ENCODE measurements around the gene MRPL27.
"Not testable (repeated sequence)": the region's sequence is repeated elsewhere in the genome, so short reads cannot be mapped to it uniquely, and the experiment has no call there.

The MRPL27 gene

GRCh38 chr17:50338645-50339044 lies 34.3 kb downstream of the MRPL27 start:
- Histone ChIP-seq H3F3A (ENCODE audit: insufficient read depth, low read length) (no peaks in the 10 kb centered on the region), H3K9me3 (ENCODE audit: low read length) (peaks cover 10% of the 10 kb centered on the region; the same call in 1 of the 2 replicates), H3K79me2 (ENCODE audit: insufficient read depth, low read length) (no peaks in the 10 kb centered on the region), H3K27ac (ENCODE audit: low read depth, low read length, poor library complexity, severe bottlenecking) (no peak overlapping the region), H3K9me2 (ENCODE audit: low read depth, low read length) (no peaks in the 10 kb centered on the region), H3K9ac (ENCODE audit: low read length) (no peak overlapping the region), H3K36me3 (ENCODE audit: insufficient read depth, low read length) (no peaks in the 10 kb centered on the region), H4K20me1 (ENCODE audit: insufficient read depth, low read length) (no peaks in the 10 kb centered on the region), H2AFZ (ENCODE audit: low read length) (no peak overlapping the region), H3K4me1 (ENCODE audit: insufficient read depth, low read length, severe bottlenecking) (no peaks in the 10 kb centered on the region), H3K27me3 (ENCODE audit: insufficient read depth, low read length) (peaks cover 3% of the 10 kb centered on the region; the same call in 1 of the 2 replicates), H3K4me3 (ENCODE audit: low read depth, low read length, poor library complexity, severe bottlenecking) (no peak overlapping the region), H3K4me2 (ENCODE audit: low read length) (no peak overlapping the region)
- TF ChIP-seq EZH2 (IDR thresholded peaks at IDR 0.05; ENCODE audit: borderline replicate concordance, low read length): no peak
- TF ChIP-seq CTCF (IDR thresholded peaks at IDR 0.05; ENCODE audit: low read length): no peak

DNA sequence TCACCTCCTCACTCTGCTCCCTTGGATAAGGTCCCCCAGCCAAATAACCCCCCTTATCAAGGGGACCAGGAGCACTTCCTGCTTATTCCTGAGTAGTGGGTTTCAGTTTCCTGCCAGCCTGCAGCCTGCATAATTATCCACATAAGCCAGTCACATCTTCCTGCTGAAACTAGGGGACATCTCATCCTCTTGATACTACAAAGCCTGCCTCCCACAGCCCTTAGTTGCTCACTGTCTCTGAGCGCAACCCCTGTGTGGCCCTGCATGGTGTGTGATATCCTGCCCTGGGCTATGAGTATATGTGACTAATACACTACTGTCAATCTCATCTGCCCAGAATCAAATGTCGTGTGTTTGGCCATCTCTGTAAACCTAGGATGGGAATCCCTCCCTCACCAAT lies 35.0 kb downstream of the MRPL27 start:
- peaks cover 10% of the 10 kb centered on the region; the same call in 1 of the 2 replicates for H3K9me3 ChIP-seq (ENCODE audit: low read length)
- H3K36me3 ChIP-seq (ENCODE audit: insufficient read depth, low read length): no peaks in the 10 kb centered on the region
- no peak overlapping the region for H3K4me3 ChIP-seq (ENCODE audit: low read depth, low read length, poor library complexity, severe bottlenecking)
- no peaks in the 10 kb centered on the region for H3K4me1 ChIP-seq (ENCODE audit: insufficient read depth, low read length, severe bottlenecking)
- H3K27ac ChIP-seq (ENCODE audit: low read depth, low read length, poor library complexity, severe bottlenecking): no peak overlapping the region
- TF ChIP-seq EZH2 (IDR thresholded peaks at IDR 0.05; ENCODE audit: borderline replicate concordance, low read length) (no peak), CTCF (IDR thresholded peaks at IDR 0.05; ENCODE audit: low read length) (no peak)
- no peak overlapping the region for H2AFZ ChIP-seq (ENCODE audit: low read length)
- no peak overlapping the region for H3K4me2 ChIP-seq (ENCODE audit: low read length)
- H3K79me2 ChIP-seq (ENCODE audit: insufficient read depth, low read length): no peaks in the 10 kb centered on the region
- H3K9me2 ChIP-seq (ENCODE audit: low read depth, low read length): no peaks in the 10 kb centered on the region
- H3K27me3 ChIP-seq (ENCODE audit: insufficient read depth, low read length): peaks cover 3% of the 10 kb centered on the region; the same call in 1 of the 2 replicates
- no peaks in the 10 kb centered on the region for H3F3A ChIP-seq (ENCODE audit: insufficient read depth, low read length)
- no peaks in the 10 kb centered on the region for H4K20me1 ChIP-seq (ENCODE audit: insufficient read depth, low read length)
- H3K9ac ChIP-seq (ENCODE audit: low read length): no peak overlapping the region

GRCh38 chr17:50333291-50334057 lies 39.5 kb downstream of the MRPL27 start:
- not testable (repeated sequence) for H3K4me2 ChIP-seq (ENCODE audit: low read length); H2AFZ ChIP-seq (ENCODE audit: low read length); H3K36me3 ChIP-seq (ENCODE audit: insufficient read depth, low read length); H3F3A ChIP-seq (ENCODE audit: insufficient read depth, low read length); H3K9ac ChIP-seq (ENCODE audit: low read length); H4K20me1 ChIP-seq (ENCODE audit: insufficient read depth, low read length); H3K27ac ChIP-seq (ENCODE audit: low read depth, low read length, poor library complexity, severe bottlenecking); H3K9me3 ChIP-seq (ENCODE audit: low read length); H3K4me1 ChIP-seq (ENCODE audit: insufficient read depth, low read length, severe bottlenecking); H3K9me2 ChIP-seq (ENCODE audit: low read depth, low read length); H3K27me3 ChIP-seq (ENCODE audit: insufficient read depth, low read length); H3K4me3 ChIP-seq (ENCODE audit: low read depth, low read length, poor library complexity, severe bottlenecking); H3K79me2 ChIP-seq (ENCODE audit: insufficient read depth, low read length)

- TF ChIP-seq CTCF (IDR thresholded peaks at IDR 0.05; ENCODE audit: low read length) (no peak), EZH2 (IDR thresholded peaks at IDR 0.05; ENCODE audit: borderline replicate concordance, low read length) (no peak)
These were observed 40.8 kb downstream of the MRPL27 start for GRCh38 chr17:50332196-50332595.

More at GRCh38 chr17:50332196-50332595, 40.8 kb downstream of the MRPL27 start:
- H4K20me1 ChIP-seq (ENCODE audit: insufficient read depth, low read length): no peaks in the 10 kb centered on the region
- H3K9me3 ChIP-seq (ENCODE audit: low read length): no peaks in the 10 kb centered on the region
- no peaks in the 10 kb centered on the region for H3K4me1 ChIP-seq (ENCODE audit: insufficient read depth, low read length, severe bottlenecking)
- no peaks in the 10 kb centered on the region for H3K79me2 ChIP-seq (ENCODE audit: insufficient read depth, low read length)
- no peaks in the 10 kb centered on the region for H3K36me3 ChIP-seq (ENCODE audit: insufficient read depth, low read length)
- H3K9me2 ChIP-seq (ENCODE audit: low read depth, low read length): no peaks in the 10 kb centered on the region
- H3F3A ChIP-seq (ENCODE audit: insufficient read depth, low read length): no peaks in the 10 kb centered on the region
- H3K4me3 ChIP-seq (ENCODE audit: low read depth, low read length, poor library complexity, severe bottlenecking): no peak overlapping the region
- H3K4me2 ChIP-seq (ENCODE audit: low read length): no peak overlapping the region
- no peak overlapping the region for H3K9ac ChIP-seq (ENCODE audit: low read length)
- H3K27ac ChIP-seq (ENCODE audit: low read depth, low read length, poor library complexity, severe bottlenecking): no peak overlapping the region
- H3K27me3 ChIP-seq (ENCODE audit: insufficient read depth, low read length): peaks cover 6% of the 10 kb centered on the region; the same call in 1 of the 2 replicates
- H2AFZ ChIP-seq (ENCODE audit: low read length): no peak overlapping the region

All from OCI-LY1 (cell line).